Measurements from ENCODE around the gene PDGFC. TPM values are rescaled to one million over a fixed set of nuclear protein-coding genes. Genes with fewer than 3 reads are reported as not detected.

Gene PDGFC
- total RNA-seq, 1 experiment from 2014 or later, result 4.5 TPM

DNA sequence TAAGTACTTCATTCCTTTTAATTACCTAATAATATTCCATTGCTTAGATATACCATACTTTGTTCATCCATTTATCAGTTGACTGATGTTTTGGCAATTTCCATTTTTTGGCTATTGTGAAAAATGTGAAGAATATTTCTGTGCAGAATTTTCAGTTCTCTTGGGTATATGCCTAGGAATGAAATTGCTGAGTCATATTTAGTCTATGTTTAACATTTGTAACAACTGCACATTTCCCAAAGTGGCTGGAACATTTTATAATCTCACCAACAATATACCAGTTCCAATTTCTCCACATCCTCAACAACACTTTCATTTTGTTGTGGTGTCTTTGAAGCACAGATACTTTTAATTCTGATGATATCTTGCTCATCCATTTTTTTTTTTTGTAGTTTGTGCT, 215.5 kb downstream of the PDGFC start:
- Histone ChIP-seq H2AK5ac (ENCODE audit: insufficient read length, low read length) (no peak overlapping the region), H3K79me2 (ENCODE audit: insufficient read depth, low read length) (no peaks in the 10 kb centered on the region), H3K27me3 (ENCODE audit: insufficient read depth, low read length) (no peaks in the 10 kb centered on the region), H2AFZ (ENCODE audit: low read length) (no peak overlapping the region), H3K4me2 (ENCODE audit: insufficient read depth, insufficient read length, low read length) (no peak overlapping the region), H2BK20ac (ENCODE audit: low read depth, low read length, poor library complexity, severe bottlenecking) (no peak overlapping the region), H3K4ac (ENCODE audit: low read depth, low read length) (no peak overlapping the region), H4K5ac (ENCODE audit: insufficient read length, low read depth, low read length) (no peak overlapping the region), H4K91ac (ENCODE audit: insufficient read length, low read depth, low read length) (no peak overlapping the region), H3K23me2 (ENCODE audit: insufficient read length, low read depth, low read length, poor library complexity, severe bottlenecking) (no peaks in the 10 kb centered on the region), H2BK5ac (ENCODE audit: insufficient read length, low read length) (no peak overlapping the region), H3K79me1 (ENCODE audit: insufficient read depth, low read depth, low read length, poor library complexity, severe bottlenecking) (no peaks in the 10 kb centered on the region), H4K20me1 (ENCODE audit: control insufficient read depth, insufficient read depth, insufficient read length) (no peaks in the 10 kb centered on the region), H3K9me3 (ENCODE audit: control insufficient read depth, low read depth, low read length) (no peaks in the 10 kb centered on the region), H3K18ac (ENCODE audit: insufficient read length, low read depth, low read length) (no peak overlapping the region), H3T11ph (ENCODE audit: low read length) (no peak overlapping the region), H3K56ac (ENCODE audit: insufficient read length, low read depth, low read length) (no peak overlapping the region), H2BK15ac (ENCODE audit: low read depth, low read length) (no peak overlapping the region), H3K23ac (ENCODE audit: insufficient read length, low read depth, low read length) (no peak overlapping the region), H2BK12ac (ENCODE audit: insufficient read length, low read depth, low read length) (no peak overlapping the region), H4K8ac (replicated peaks; ENCODE audit: insufficient read length, low read depth, low read length) (no peak overlapping the region), H3K27ac (ENCODE audit: insufficient read length, low read depth, low read length) (no peak overlapping the region), H3K4me1 (ENCODE audit: insufficient read depth, low read length) (no peaks in the 10 kb centered on the region), H2BK120ac (ENCODE audit: low read depth, low read length, poor library complexity, severe bottlenecking) (no peak overlapping the region), H3K14ac (ENCODE audit: insufficient read depth, low read length) (no peak overlapping the region), H3K9ac (ENCODE audit: extremely low read depth, insufficient read length, low read length) (no peak overlapping the region)
- H3K36me3 Mint-ChIP-seq (ENCODE audit: insufficient read depth in 1 of 3, low read depth in 3 of 3), result 0 out of 7 replicates have a peak, but pooled peaks cover 0 to 3% (median 2%) of the 10 kb centered on the region in 3 experiments
- TF ChIP-seq, protein P1, sequence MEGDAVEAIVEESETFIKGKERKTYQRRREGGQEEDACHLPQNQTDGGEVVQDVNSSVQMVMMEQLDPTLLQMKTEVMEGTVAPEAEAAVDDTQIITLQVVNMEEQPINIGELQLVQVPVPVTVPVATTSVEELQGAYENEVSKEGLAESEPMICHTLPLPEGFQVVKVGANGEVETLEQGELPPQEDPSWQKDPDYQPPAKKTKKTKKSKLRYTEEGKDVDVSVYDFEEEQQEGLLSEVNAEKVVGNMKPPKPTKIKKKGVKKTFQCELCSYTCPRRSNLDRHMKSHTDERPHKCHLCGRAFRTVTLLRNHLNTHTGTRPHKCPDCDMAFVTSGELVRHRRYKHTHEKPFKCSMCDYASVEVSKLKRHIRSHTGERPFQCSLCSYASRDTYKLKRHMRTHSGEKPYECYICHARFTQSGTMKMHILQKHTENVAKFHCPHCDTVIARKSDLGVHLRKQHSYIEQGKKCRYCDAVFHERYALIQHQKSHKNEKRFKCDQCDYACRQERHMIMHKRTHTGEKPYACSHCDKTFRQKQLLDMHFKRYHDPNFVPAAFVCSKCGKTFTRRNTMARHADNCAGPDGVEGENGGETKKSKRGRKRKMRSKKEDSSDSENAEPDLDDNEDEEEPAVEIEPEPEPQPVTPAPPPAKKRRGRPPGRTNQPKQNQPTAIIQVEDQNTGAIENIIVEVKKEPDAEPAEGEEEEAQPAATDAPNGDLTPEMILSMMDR (conservative IDR thresholded peaks at IDR 0.05), result no peak
- no peak overlapping the region for H3K4me3 Mint-ChIP-seq
- no peak for DNase-seq
- peaks cover 0 to 6% of the 10 kb centered on the region in 2 experiments; a peak in 3 of 5 replicates for H3K9me3 Mint-ChIP-seq
- no peak overlapping the region for H3K27ac Mint-ChIP-seq
- no peaks in the 10 kb centered on the region for H3K27me3 Mint-ChIP-seq (ENCODE audit: low read depth)
- H3K4me1 Mint-ChIP-seq, result no peaks in the 10 kb centered on the region
